HG02885 (cell line): ENCODE results near the gene IL1RAPL1.
"Not testable (repeated sequence)": the region's sequence is repeated elsewhere in the genome, so short reads cannot be mapped to it uniquely, and the experiment has no call there.

Experiments
- ATAC-seq: cut with Tn5 transposase; IDR thresholded peaks from one replicate; pipeline ENCODE4 v1.9.1; 2021; ENCODE audit warnings: mild to moderate bottlenecking; ENCODE audit not compliant: unreplicated experiment, poor library complexity

IL1RAPL1 gene

GRCh38 chrX:29231800-29232199 lies 644.6 kb downstream of the IL1RAPL1 start:
- peak; percentile 39 for ATAC-seq

- no peak for ATAC-seq
Observed at GRCh38 chrX:29233592-29234183, 646.4 kb downstream of the IL1RAPL1 start.

GRCh38 chrX:29237972-29238371 lies 650.7 kb downstream of the IL1RAPL1 start:
- ATAC-seq = no peak

- ATAC-seq = no peak
Observed at GRCh38 chrX:29241809-29242208, 654.6 kb downstream of the IL1RAPL1 start.

- ATAC-seq = no peak
Observed at GRCh38 chrX:29242856-29243255, 655.6 kb downstream of the IL1RAPL1 start.

- no peak for ATAC-seq
Observed at GRCh38 chrX:29243942-29244341, 656.7 kb downstream of the IL1RAPL1 start.

- ATAC-seq = no peak
Observed at GRCh38 chrX:29254515-29254914, 667.3 kb downstream of the IL1RAPL1 start.

GRCh38 chrX:29257521-29257920 lies 670.3 kb downstream of the IL1RAPL1 start:
- ATAC-seq = no peak

GRCh38 chrX:29269390-29269789 lies 682.1 kb downstream of the IL1RAPL1 start:
- ATAC-seq = no peak

GRCh38 chrX:29274517-29274916 lies 687.3 kb downstream of the IL1RAPL1 start:
- no peak for ATAC-seq

GRCh38 chrX:29275928-29276327 lies 688.7 kb downstream of the IL1RAPL1 start:
- ATAC-seq = no peak

GRCh38 chrX:29281078-29281742 lies 694.0 kb downstream of the IL1RAPL1 start:
- ATAC-seq = no peak

GRCh38 chrX:29285664-29286063 lies 698.4 kb downstream of the IL1RAPL1 start:
- no peak for ATAC-seq

- ATAC-seq = no peak
Observed at GRCh38 chrX:29295987-29296680, 708.9 kb downstream of the IL1RAPL1 start.

- no peak for ATAC-seq
Observed at GRCh38 chrX:29297171-29297800, 710.0 kb downstream of the IL1RAPL1 start.

GRCh38 chrX:29299684-29300083 lies 712.4 kb downstream of the IL1RAPL1 start:
- no peak for ATAC-seq

- ATAC-seq = no peak
Observed at GRCh38 chrX:29308726-29309125, 721.5 kb downstream of the IL1RAPL1 start.

- no peak for ATAC-seq
Observed at GRCh38 chrX:29315931-29316330, 728.7 kb downstream of the IL1RAPL1 start.

GRCh38 chrX:29318012-29318411 lies 730.8 kb downstream of the IL1RAPL1 start:
- no peak for ATAC-seq

GRCh38 chrX:29332429-29332828 lies 745.2 kb downstream of the IL1RAPL1 start:
- ATAC-seq = not testable (repeated sequence)

- ATAC-seq = not testable (repeated sequence)
Observed at GRCh38 chrX:29333091-29333490, 745.8 kb downstream of the IL1RAPL1 start.
